Sciatic nerve (tissue), 2 donors: ENCODE results near the gene TK1. TPM values are rescaled to one million over a fixed set of nuclear protein-coding genes. Genes with fewer than 3 reads are reported as not detected.

Experiments
- ATAC-seq: fragments of 200-7000 bp; cut with Tn5 transposase; one replicate; pipeline ENCODE4 v1.9.1; 2020; ENCODE audit warnings: mild to moderate bottlenecking, moderate library complexity
- DNase-seq: peaks from one replicate; pipeline ENCODE4 v3.0.0-alpha.2; 2020; ENCODE audit warnings: low spot score
- intact Hi-C: fragments of 100-400 bp; cut with DNase I; formaldehyde crosslinking; loops from one replicate; pipeline ENCODE4 v1.14.2; 2022
- total RNA-seq: library from RNA; stranded (reverse); fragmentation: NEBNext Ultra II Directional; extraction: Animal tissue kit (Norgen Biotek cat#: 25700); gene quantifications from one replicate; pipeline ENCODE4 v1.2.1, GENCODE V29; 2021
- donor health status: DM: no; HTN: no; CAD: no.
- donor health status: DM: no; HTN: no; CAD: no.

Gene TK1
- total RNA-seq, 1 donor from 2014 or later = 1.8 TPM

DNA sequence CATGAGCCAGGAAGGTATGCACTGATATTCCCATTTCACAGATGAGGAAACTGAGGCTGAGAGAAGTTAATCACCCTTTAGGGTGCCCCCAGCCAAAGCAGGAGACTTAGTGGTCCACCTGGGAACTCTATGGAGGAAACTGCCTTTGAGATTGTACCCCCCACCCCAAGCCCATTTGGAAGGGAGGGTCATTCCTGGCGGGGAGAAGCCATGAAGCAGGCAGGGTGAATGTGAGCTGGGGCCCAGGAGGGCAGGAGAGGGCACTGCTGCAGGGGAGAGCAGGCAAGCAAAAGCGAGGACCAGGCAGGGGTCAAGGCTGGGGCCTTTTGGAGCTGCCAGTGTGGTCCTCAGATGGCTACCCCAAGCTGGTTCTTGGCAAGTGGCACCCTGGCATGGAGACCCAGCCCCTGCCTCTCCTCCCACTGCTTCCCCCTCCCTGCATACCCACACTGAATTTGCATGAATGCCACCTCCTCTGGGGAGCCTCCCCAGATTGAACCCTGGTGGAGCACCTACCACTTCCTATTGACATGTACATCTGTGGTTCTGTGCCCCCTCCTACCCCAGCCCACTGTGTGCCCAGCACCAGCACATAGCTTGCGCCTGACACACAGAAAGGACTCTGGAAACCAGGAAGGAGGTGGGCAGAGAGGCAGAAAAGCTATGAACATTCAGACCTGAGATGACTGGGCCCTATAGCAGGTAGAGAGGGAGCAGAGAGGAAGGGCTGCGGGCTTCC lies 57.3 kb downstream of the TK1 start:
- peak; percentile 60 for DNase-seq
- intact Hi-C loops = loop anchor here (10.0 kb wide), 1 partner anchor 235 kb away; the partner anchor contains the start of gene SOCS3
- ATAC-seq = no peak

GRCh38 chr17:78128551-78129350 lies 58.1 kb downstream of the TK1 start, which contains the start of gene TMC6:
TSS of gene TMC6 (minus strand) at chr17:78128755. CDS start at chr17:78126832, 1,923 bp downstream.
- no peak for ATAC-seq
- DNase-seq = peak; percentile 65
- intact Hi-C loops = loop anchor here (10.0 kb wide), 1 partner anchor 236 kb away; the partner anchor contains the start of gene SOCS3

- ATAC-seq (peak; percentile 28), DNase-seq (peak; percentile 74)
- intact Hi-C loops = loop anchor here (10.0 kb wide), 1 partner anchor 237 kb away; the partner anchor contains the start of gene SOCS3
Observed at GRCh38 chr17:78127888-78128550, 58.8 kb downstream of the TK1 start.

GRCh38 chr17:78127239-78127887 lies 59.5 kb downstream of the TK1 start:
- ATAC-seq (peak; percentile 70), DNase-seq (peak; percentile 86)
- intact Hi-C loops = loop anchor here (10.0 kb wide), 1 partner anchor 237 kb away; the partner anchor contains the start of gene SOCS3

- intact Hi-C loops = loop anchor here (10.0 kb wide), 1 partner anchor 238 kb away; the partner anchor contains the start of gene SOCS3
- DNase-seq (peak; percentile 60), ATAC-seq (no peak)
Observed at GRCh38 chr17:78126895-78127238, 60.0 kb downstream of the TK1 start.

- ATAC-seq (no peak), DNase-seq (peak; percentile 68)
- intact Hi-C loops = loop anchor here (10.0 kb wide), 1 partner anchor 239 kb away; the partner anchor contains the start of gene SOCS3
Observed at GRCh38 chr17:78125976-78126894, 60.6 kb downstream of the TK1 start.

- ATAC-seq (no peak), DNase-seq (peak; percentile 62)
- intact Hi-C loops = loop anchor here (10.0 kb wide), 1 partner anchor 239 kb away; the partner anchor contains the start of gene SOCS3
Observed at GRCh38 chr17:78125138-78125913, 61.5 kb downstream of the TK1 start.

DNA sequence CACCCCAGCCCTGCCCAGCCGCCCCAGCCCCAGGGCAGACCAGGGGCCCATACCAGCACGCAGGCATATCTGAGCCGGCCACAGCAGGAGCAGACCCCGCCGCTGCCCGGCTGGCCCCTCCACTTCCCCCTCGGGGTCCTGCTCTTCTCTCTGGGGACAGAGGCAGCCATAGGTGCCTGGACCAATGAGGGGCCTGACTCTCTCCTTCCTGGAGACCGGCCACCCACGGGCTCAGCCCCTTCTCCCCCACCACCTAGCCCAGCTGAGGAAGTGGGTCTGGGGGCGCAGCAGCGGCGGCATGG lies 62.1 kb downstream of the TK1 start:
- DNase-seq (peak; percentile 55), ATAC-seq (no peak)
- intact Hi-C loops = loop anchor here (10.0 kb wide), 1 partner anchor 240 kb away; the partner anchor contains the start of gene SOCS3

Other genes with a start within 250 kb of the TK1 start
- gene TNRC6C, start 228.3 kb downstream of the TK1 start, total RNA-seq = 69.3 TPM
- gene TMC6, start 58.3 kb downstream of the TK1 start, total RNA-seq = 95.0 TPM
- 12.5 TPM for gene TMC8, start 56.3 kb downstream of the TK1 start, total RNA-seq
- gene C17orf99, start 40.7 kb downstream of the TK1 start, total RNA-seq = 0.71 TPM
- gene SYNGR2, start 18.5 kb downstream of the TK1 start, total RNA-seq = 73.6 TPM
- 33.6 TPM for gene AFMID, start 310 bp upstream of the TK1 start, total RNA-seq
- gene BIRC5, start 27.2 kb upstream of the TK1 start, total RNA-seq = 1.4 TPM
- gene TMEM235, start 44.6 kb upstream of the TK1 start, total RNA-seq = not detected
- 144 TPM for gene SOCS3, start 173.0 kb upstream of the TK1 start, total RNA-seq
- 59.2 TPM for gene PGS1, start 191.6 kb upstream of the TK1 start, total RNA-seq